Epithelial cell of esophagus (primary cell): ENCODE data around the gene SCRN3.

Experiments used
- DNase-seq: peaks from one replicate; pipeline ENCODE4 v3.0.0; 2010; ENCODE audit warnings: low read depth
- H3K4me3 ChIP-seq: 2 replicates; pipeline ENCODE4 v1.5.1; 2011; ENCODE audit warnings: mild to moderate bottlenecking, low read length, control low read depth
- TF ChIP-seq, protein P1 (sequence below): IDR thresholded peaks from 2 replicates; pipeline ENCODE4 v1.5.1; 2011; ENCODE audit warnings: low read depth, mild to moderate bottlenecking, low read length, control low read depth, inconsistent platforms; ENCODE audit not compliant: insufficient read depth; ENCODE audit errors: missing control alignments

SCRN3 gene

DNA sequence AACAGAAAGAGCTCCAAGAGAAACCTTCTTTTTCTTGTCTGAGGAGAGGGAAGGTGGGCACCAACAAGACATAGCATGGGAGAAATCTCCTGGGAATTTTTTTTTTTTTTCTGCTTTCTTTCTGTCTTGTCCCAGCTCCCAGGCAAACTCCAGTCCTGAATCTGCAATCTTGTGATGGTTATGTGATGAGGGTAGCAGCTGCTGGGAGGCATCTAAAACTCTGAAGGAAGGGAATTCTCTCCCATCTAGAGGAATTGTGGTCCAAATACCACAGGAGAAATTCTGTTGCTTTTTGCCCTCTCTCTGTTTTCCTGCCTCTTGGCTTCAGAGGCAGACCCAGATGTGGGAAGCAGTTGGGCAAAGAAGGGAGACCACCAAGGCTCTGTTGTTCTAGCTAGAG, 16.7 kb downstream of the SCRN3 start:
- no peak overlapping the region for H3K4me3 ChIP-seq
- DNase-seq, result no peak
- TF ChIP-seq, protein P1, sequence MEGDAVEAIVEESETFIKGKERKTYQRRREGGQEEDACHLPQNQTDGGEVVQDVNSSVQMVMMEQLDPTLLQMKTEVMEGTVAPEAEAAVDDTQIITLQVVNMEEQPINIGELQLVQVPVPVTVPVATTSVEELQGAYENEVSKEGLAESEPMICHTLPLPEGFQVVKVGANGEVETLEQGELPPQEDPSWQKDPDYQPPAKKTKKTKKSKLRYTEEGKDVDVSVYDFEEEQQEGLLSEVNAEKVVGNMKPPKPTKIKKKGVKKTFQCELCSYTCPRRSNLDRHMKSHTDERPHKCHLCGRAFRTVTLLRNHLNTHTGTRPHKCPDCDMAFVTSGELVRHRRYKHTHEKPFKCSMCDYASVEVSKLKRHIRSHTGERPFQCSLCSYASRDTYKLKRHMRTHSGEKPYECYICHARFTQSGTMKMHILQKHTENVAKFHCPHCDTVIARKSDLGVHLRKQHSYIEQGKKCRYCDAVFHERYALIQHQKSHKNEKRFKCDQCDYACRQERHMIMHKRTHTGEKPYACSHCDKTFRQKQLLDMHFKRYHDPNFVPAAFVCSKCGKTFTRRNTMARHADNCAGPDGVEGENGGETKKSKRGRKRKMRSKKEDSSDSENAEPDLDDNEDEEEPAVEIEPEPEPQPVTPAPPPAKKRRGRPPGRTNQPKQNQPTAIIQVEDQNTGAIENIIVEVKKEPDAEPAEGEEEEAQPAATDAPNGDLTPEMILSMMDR, result no peak

DNA sequence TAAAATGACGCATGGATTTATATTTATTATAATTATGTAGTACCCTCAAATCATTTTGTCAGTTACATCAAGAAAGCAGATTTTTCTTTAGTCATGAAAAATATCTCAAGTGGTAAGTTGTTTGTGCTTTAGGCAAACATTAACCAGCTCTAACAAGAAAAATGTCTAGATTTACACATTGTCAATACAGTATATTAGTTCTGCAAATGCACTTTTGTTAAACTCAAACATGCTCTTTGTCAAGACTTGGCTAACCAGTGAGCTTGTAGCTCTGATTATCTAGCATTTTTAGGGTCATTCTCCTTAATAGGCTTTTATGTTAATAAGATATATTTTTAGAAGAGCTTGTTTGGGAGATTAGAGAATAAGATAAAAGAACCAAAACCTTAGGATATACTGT, 32.7 kb downstream of the SCRN3 start:
- no peak overlapping the region for H3K4me3 ChIP-seq
- DNase-seq, result no peak
- TF ChIP-seq, protein P1, result no peak

DNA sequence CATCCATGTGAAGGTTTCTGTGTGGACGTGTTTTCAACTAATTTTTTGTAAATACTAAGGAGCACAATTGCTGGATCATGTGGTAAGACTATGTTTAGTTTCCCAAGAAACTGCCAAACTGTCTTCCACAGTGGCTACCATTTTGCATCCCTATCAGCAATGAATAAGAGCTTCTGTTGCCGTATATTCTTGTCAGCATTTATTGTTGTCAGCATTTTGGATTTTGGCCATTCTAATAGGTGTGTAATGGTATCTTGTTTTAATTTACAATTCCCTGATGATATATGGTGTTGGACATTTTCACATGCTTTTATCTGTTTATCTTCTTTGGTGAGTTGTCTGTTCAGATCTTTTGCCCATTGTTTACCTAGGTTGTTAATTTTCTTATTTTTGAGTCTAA, 34.5 kb downstream of the SCRN3 start:
- no peak overlapping the region for H3K4me3 ChIP-seq
- DNase-seq, result no peak
- TF ChIP-seq, protein P1, result no peak

DNA sequence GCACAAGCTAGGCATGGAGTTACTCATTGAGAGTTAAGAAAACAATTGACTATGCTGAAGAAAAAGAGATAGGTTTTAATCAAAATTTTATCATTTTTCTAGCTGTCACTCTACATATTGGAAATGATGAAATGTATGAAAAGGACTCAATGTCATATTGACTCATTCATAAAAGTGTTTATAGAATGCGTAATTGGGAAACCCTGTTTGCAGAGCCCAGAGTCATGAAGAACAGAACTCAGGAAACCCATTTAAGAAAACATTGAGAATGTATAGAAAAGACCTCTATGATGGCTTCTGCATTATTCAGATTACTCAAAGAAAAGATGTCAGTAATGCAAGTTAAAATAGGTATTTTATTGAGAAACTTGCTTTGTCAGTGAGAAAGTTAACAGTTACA, 36.4 kb downstream of the SCRN3 start:
- TF ChIP-seq, protein P1, result no peak
- DNase-seq, result no peak
- H3K4me3 ChIP-seq, result no peak overlapping the region

DNA sequence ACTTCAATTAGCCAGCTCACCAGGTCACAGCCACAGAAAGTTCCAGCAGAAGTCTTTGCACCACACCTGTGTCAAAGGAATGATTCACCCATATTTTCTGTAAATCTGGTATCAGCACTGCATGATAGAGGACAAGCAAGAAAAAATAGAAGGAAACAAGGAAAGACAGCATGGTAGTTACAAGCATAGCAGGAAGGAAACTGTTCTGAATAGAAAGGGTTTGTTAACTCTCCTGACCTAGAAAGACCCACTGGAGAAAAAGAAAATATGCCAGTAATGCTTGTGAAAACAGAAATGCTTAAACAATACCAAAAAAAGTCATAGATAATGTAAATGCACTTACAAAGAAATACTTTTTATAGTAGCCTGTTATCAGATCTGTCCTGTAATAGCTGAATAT, 40.8 kb downstream of the SCRN3 start:
- peak; percentile 36 for DNase-seq
- TF ChIP-seq, protein P1, result no peak
- no peak overlapping the region for H3K4me3 ChIP-seq

DNA sequence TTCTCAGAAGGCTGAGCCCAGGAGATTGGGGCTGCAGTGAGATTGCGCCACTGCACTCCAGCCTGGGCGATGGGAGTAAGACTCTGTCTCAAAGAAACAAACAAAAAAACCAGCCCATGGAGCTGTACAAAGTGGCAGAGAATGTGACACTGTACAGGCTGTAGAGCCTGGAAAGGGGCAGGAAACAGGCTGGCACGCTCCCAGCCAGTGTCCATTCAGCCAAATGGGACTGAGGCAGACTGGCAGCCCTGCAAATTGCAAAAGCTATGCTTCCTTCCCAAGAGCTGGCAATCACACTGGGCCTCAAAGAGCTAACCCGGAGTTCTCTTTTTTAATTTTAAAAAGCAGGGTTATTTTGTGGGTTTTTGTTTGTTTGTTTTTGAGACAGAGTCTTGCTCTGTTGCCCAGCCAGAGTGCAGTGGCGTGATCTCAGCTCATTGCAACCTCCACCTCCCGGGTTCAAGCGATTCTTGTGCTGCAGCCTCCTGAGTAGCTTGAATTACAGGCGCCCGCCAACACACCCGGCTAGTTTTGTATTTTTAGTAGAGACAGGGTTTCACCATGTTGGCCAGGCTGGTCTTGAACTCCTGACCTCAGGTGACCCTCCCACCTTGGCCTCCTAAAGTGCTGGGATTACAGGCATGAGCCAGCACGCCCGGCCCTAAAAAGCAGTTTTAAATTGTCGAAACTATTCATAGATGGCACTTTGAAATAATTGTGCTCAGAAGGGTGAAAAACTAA, 42.8 kb downstream of the SCRN3 start:
- DNase-seq, result no peak
- H3K4me3 ChIP-seq, result no peak overlapping the region
- TF ChIP-seq, protein P1, result no peak

DNA sequence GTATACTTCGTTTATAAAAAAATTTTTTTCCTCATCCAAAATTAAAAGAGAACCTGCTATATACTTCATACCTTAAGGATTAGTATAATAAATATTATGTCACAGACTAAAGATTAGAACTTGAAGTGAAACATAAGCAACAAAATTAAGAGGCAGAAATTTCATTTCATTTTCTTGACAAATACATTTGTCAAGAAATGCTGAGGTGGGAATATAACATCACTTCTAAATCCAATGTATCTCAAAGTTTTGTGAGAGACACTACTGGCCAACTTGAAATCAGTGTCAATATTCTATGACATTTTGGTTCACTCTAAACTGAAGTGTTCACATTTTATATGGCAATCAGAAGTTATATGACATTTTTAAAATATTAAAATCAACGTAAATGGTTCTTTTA, 43.8 kb downstream of the SCRN3 start:
- no peak overlapping the region for H3K4me3 ChIP-seq
- TF ChIP-seq, protein P1, result no peak
- DNase-seq, result no peak
